WTC11 (cell line): ENCODE data around the gene MARCHF10. TPM values are rescaled to one million over a fixed set of nuclear protein-coding genes. Genes with fewer than 3 reads are reported as not detected.

Experiments
- ATAC-seq: fragments of 200-7000 bp; cut with Tn5 transposase; 2 replicates; pipeline ENCODE4 v1.10.0; 2021; ENCODE audit warnings: mild to moderate bottlenecking, moderate library complexity
- CTCF ChIA-PET: fragments of 300-600 bp; sonication (Branson Sonifier 250); formaldehyde crosslinking; loops from one replicate; lab custom pipeline; 2021; ENCODE audit warnings: antibody characterized with exemption; lab: Charles Lee
- POLR2A ChIA-PET: fragments of 350-600 bp; sonication (Branson Sonifier 250); formaldehyde crosslinking; loops from one replicate; lab custom pipeline; 2021; ENCODE audit warnings: antibody characterized with exemption; lab: Charles Lee
- DNase-seq: peaks from one replicate; pipeline ENCODE4 v3.0.0; 2021; ENCODE audit warnings: low spot score
- H3K27ac Mint-ChIP-seq: 2 replicates; pipeline ENCODE4 v1.8.0; 2021; ENCODE audit warnings: mixed read lengths
- H3K27me3 Mint-ChIP-seq: 2 replicates; pipeline ENCODE4 v1.8.0; 2021; ENCODE audit warnings: low read depth, mild to moderate bottlenecking, moderate library complexity, mixed read lengths
- H3K36me3 Mint-ChIP-seq: 2 replicates; pipeline ENCODE4 v1.8.0; 2021; ENCODE audit warnings: mixed read lengths
- H3K4me1 Mint-ChIP-seq: 2 replicates; pipeline ENCODE4 v1.8.0; 2022; ENCODE audit warnings: mixed read lengths
- H3K4me3 Mint-ChIP-seq: 2 replicates; pipeline ENCODE4 v1.8.0; 2021; ENCODE audit warnings: mild to moderate bottlenecking, moderate library complexity, mixed read lengths
- H3K9me3 Mint-ChIP-seq: 2 replicates; pipeline ENCODE4 v1.8.0; 2021; ENCODE audit warnings: mixed read lengths
- ATF1 ChIP-seq: sonication (generic); formaldehyde crosslinking; IDR thresholded peaks from 2 replicates; pipeline ENCODE4 v1.8.1; 2023; ENCODE audit warnings: mild to moderate bottlenecking, moderate library complexity, missing genetic modification reagents
- CBFB ChIP-seq: sonication (generic); formaldehyde crosslinking; IDR thresholded peaks from 2 replicates; pipeline ENCODE4 v1.8.1; 2022; ENCODE audit warnings: mild to moderate bottlenecking, low read depth, missing genetic modification reagents
- CREM ChIP-seq: sonication (generic); formaldehyde crosslinking; IDR thresholded peaks from 2 replicates; pipeline ENCODE4 v1.8.1; 2022; ENCODE audit warnings: mild to moderate bottlenecking, missing genetic modification reagents, moderate library complexity
- ELF4 ChIP-seq: sonication (generic); formaldehyde crosslinking; IDR thresholded peaks from 2 replicates; pipeline ENCODE4 v1.8.1; 2022; ENCODE audit warnings: low read depth, mild to moderate bottlenecking, moderate library complexity, missing genetic modification reagents
- FOXJ3 ChIP-seq: sonication (generic); formaldehyde crosslinking; IDR thresholded peaks from 2 replicates; pipeline ENCODE4 v1.9.0; 2021; ENCODE audit warnings: missing genetic modification reagents, mild to moderate bottlenecking, borderline replicate concordance
- GTF2I ChIP-seq: fragments of 250-450 bp; sonication (Bioruptor Pico); conservative IDR thresholded peaks from 2 replicates; pipeline ENCODE4 v1.4.0; 2021; ENCODE audit warnings: mild to moderate bottlenecking
- KAT7 ChIP-seq: sonication (generic); formaldehyde crosslinking; IDR thresholded peaks from 2 replicates; pipeline ENCODE4 v1.8.1; 2023; ENCODE audit warnings: missing genetic modification reagents, mild to moderate bottlenecking, borderline replicate concordance
- MYBL2 ChIP-seq: sonication (generic); formaldehyde crosslinking; IDR thresholded peaks from 2 replicates; pipeline ENCODE4 v1.8.1; 2023; ENCODE audit warnings: mild to moderate bottlenecking, moderate library complexity, missing genetic modification reagents
- NFYB ChIP-seq: sonication (generic); formaldehyde crosslinking; conservative IDR thresholded peaks from 2 replicates; pipeline ENCODE4 v1.8.0; 2022; ENCODE audit warnings: low read depth, missing genetic modification reagents
- PREB ChIP-seq: sonication (generic); formaldehyde crosslinking; IDR thresholded peaks from 2 replicates; pipeline ENCODE4 v1.8.1; 2022; ENCODE audit warnings: mild to moderate bottlenecking, missing genetic modification reagents, moderate library complexity, borderline replicate concordance
- PRRX2 ChIP-seq: fragments of 250-450 bp; sonication (Bioruptor Pico); IDR thresholded peaks from 2 replicates; pipeline ENCODE4 v1.8.0; 2021; ENCODE audit warnings: mild to moderate bottlenecking
- RELA ChIP-seq: sonication (generic); formaldehyde crosslinking; IDR thresholded peaks from 2 replicates; pipeline ENCODE4 v1.8.1; 2022; ENCODE audit warnings: missing genetic modification reagents, mild to moderate bottlenecking, borderline replicate concordance
- SMAD3 ChIP-seq: sonication (generic); formaldehyde crosslinking; IDR thresholded peaks from 2 replicates; pipeline ENCODE4 v1.8.0; 2022; ENCODE audit warnings: missing genetic modification reagents, mild to moderate bottlenecking, borderline replicate concordance
- TCF7 ChIP-seq: sonication (generic); formaldehyde crosslinking; IDR thresholded peaks from 2 replicates; pipeline ENCODE4 v1.8.0; 2022; ENCODE audit warnings: mild to moderate bottlenecking, low read depth, missing genetic modification reagents, moderate library complexity
- TEAD4 ChIP-seq: sonication (generic); formaldehyde crosslinking; IDR thresholded peaks from 2 replicates; pipeline ENCODE4 v1.8.0; 2022; ENCODE audit warnings: mild to moderate bottlenecking, missing genetic modification reagents
- ZNF121 ChIP-seq: sonication (generic); formaldehyde crosslinking; IDR thresholded peaks from 2 replicates; pipeline ENCODE4 v1.8.0; 2023; ENCODE audit warnings: missing genetic modification reagents
- ZNF138 ChIP-seq: sonication (generic); formaldehyde crosslinking; conservative IDR thresholded peaks from 2 replicates; pipeline ENCODE4 v1.8.1; 2022; ENCODE audit warnings: mild to moderate bottlenecking, moderate library complexity, missing genetic modification reagents
- ZNF423 ChIP-seq: fragments of 250-450 bp; sonication (Bioruptor Pico); IDR thresholded peaks from 2 replicates; pipeline ENCODE4 v2.1.2; 2022; ENCODE audit warnings: mild to moderate bottlenecking, moderate library complexity
- ZSCAN18 ChIP-seq: fragments of 250-450 bp; sonication (Bioruptor Pico); IDR thresholded peaks from 2 replicates; pipeline ENCODE4 v2.1.2; 2022; ENCODE audit warnings: mild to moderate bottlenecking, moderate library complexity
- total RNA-seq: library from RNA; stranded (reverse); gene quantifications from 3 replicates; pipeline ENCODE4 v1.2.3, GENCODE V29; 2021
- TF ChIP-seq, protein P1 (sequence below): sonication (generic); formaldehyde crosslinking; IDR thresholded peaks from 2 replicates; pipeline ENCODE4 v1.8.1; 2022; ENCODE audit warnings: mild to moderate bottlenecking, moderate library complexity, missing genetic modification reagents
- TF ChIP-seq, protein P2 (sequence below): sonication (generic); formaldehyde crosslinking; IDR thresholded peaks from 2 replicates; pipeline ENCODE4 v1.8.1; 2022; ENCODE audit warnings: low read depth, missing genetic modification reagents, borderline replicate concordance
- TF ChIP-seq, protein P3 (sequence below): sonication (generic); formaldehyde crosslinking; IDR thresholded peaks from 2 replicates; pipeline ENCODE4 v1.8.1; 2023; ENCODE audit warnings: mild to moderate bottlenecking, moderate library complexity, missing genetic modification reagents
- TF ChIP-seq, protein P4 (sequence below): sonication (generic); formaldehyde crosslinking; IDR thresholded peaks from 2 replicates; pipeline ENCODE4 v1.8.1; 2022; ENCODE audit warnings: missing genetic modification reagents, borderline replicate concordance
- TF ChIP-seq, protein P5 (sequence below): sonication (generic); formaldehyde crosslinking; IDR thresholded peaks from 2 replicates; pipeline ENCODE4 v1.8.1; 2023; ENCODE audit warnings: mild to moderate bottlenecking, missing genetic modification reagents, borderline replicate concordance
- TF ChIP-seq, protein P6 (sequence below): sonication (generic); formaldehyde crosslinking; IDR thresholded peaks from 2 replicates; pipeline ENCODE4 v1.8.1; 2023; ENCODE audit warnings: mild to moderate bottlenecking, missing genetic modification reagents, moderate library complexity

Gene MARCHF10
- total RNA-seq, 1 experiment from 2014 or later = 1.0 TPM

GRCh38 chr17:62718429-62718828 lies 89.7 kb downstream of the MARCHF10 start:
- ChIA-PET CTCF (no interaction called here), POLR2A (no interaction called here)
- no peaks in the 10 kb centered on the region for H3K27me3 Mint-ChIP-seq
- H3K27ac Mint-ChIP-seq = no peak overlapping the region
- no peak for TF ChIP-seq ELF4 (CRISPR knock-in tag)
- TF ChIP-seq ZNF138 = no peak
- TF ChIP-seq, protein P1, sequence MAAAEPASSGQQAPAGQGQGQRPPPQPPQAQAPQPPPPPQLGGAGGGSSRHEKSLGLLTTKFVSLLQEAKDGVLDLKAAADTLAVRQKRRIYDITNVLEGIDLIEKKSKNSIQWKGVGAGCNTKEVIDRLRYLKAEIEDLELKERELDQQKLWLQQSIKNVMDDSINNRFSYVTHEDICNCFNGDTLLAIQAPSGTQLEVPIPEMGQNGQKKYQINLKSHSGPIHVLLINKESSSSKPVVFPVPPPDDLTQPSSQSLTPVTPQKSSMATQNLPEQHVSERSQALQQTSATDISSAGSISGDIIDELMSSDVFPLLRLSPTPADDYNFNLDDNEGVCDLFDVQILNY (CRISPR knock-in tag) = no peak
- no peak for TF ChIP-seq SMAD3
- no peak for TF ChIP-seq CREM (CRISPR knock-in tag)
- no peak for TF ChIP-seq FOXJ3
- TF ChIP-seq, protein P2, sequence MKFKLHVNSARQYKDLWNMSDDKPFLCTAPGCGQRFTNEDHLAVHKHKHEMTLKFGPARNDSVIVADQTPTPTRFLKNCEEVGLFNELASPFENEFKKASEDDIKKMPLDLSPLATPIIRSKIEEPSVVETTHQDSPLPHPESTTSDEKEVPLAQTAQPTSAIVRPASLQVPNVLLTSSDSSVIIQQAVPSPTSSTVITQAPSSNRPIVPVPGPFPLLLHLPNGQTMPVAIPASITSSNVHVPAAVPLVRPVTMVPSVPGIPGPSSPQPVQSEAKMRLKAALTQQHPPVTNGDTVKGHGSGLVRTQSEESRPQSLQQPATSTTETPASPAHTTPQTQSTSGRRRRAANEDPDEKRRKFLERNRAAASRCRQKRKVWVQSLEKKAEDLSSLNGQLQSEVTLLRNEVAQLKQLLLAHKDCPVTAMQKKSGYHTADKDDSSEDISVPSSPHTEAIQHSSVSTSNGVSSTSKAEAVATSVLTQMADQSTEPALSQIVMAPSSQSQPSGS (CRISPR knock-in tag) = no peak
- TF ChIP-seq GTF2I = no peak
- no peak for TF ChIP-seq ATF1
- no peak for TF ChIP-seq ZNF423 (CRISPR knock-in tag)
- no peak for TF ChIP-seq ZSCAN18 (CRISPR knock-in tag)
- TF ChIP-seq TCF7 (CRISPR knock-in tag) = no peak
- TF ChIP-seq PREB (CRISPR knock-in tag) = no peak
- TF ChIP-seq MYBL2 (CRISPR knock-in tag) = no peak
- no peak for TF ChIP-seq PRRX2 (CRISPR knock-in tag)
- no peak for TF ChIP-seq NFYB
- no peak for TF ChIP-seq ZNF121
- DNase-seq (no peak), ATAC-seq (no peak)
- peaks cover 21% of the 10 kb centered on the region for H3K4me1 Mint-ChIP-seq
- H3K4me3 Mint-ChIP-seq = no peak overlapping the region
- no peaks in the 10 kb centered on the region for H3K36me3 Mint-ChIP-seq
- H3K9me3 Mint-ChIP-seq = no peaks in the 10 kb centered on the region

DNA sequence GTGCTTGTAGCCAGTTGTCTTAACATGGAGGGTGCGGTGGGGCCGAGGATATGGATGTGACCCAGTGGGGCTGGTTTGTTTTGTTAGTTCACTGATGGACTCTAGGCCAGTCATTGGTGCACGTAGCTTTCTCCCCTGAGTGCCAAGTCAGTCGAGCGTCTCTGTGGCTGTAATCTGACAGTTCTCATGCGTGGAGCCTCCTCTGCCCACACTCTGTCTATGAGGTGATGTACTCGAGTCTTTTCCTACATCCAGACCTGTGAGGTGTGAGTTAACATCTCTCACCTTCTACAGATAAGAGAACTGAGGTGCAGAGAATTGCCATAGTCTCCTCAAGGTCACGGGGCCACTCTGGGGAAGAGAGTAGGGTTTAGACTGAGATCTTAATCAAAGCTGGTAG lies 90.2 kb downstream of the MARCHF10 start:
- CTCF ChIA-PET = no interaction called here
- ATAC-seq = no peak
- POLR2A ChIA-PET = no interaction called here
- Mint-ChIP-seq H3K4me3 (no peak overlapping the region), H3K4me1 (peaks cover 20% of the 10 kb centered on the region), H3K36me3 (no peaks in the 10 kb centered on the region), H3K27me3 (no peaks in the 10 kb centered on the region), H3K27ac (no peak overlapping the region), H3K9me3 (no peaks in the 10 kb centered on the region)
- no peak for DNase-seq
- TF ChIP-seq TEAD4 (no peak), TCF7 (CRISPR knock-in tag) (no peak), CBFB (CRISPR knock-in tag) (no peak), KAT7 (no peak), RELA (CRISPR knock-in tag) (no peak), ZNF423 (CRISPR knock-in tag) (no peak)
- TF ChIP-seq, protein P3, sequence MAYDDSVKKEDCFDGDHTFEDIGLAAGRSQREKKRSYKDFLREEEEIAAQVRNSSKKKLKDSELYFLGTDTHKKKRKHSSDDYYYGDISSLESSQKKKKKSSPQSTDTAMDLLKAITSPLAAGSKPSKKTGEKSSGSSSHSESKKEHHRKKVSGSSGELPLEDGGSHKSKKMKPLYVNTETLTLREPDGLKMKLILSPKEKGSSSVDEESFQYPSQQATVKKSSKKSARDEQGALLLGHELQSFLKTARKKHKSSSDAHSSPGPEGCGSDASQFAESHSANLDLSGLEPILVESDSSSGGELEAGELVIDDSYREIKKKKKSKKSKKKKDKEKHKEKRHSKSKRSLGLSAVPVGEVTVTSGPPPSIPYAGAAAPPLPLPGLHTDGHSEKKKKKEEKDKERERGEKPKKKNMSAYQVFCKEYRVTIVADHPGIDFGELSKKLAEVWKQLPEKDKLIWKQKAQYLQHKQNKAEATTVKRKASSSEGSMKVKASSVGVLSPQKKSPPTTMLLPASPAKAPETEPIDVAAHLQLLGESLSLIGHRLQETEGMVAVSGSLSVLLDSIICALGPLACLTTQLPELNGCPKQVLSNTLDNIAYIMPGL = no peak
- TF ChIP-seq, protein P4, sequence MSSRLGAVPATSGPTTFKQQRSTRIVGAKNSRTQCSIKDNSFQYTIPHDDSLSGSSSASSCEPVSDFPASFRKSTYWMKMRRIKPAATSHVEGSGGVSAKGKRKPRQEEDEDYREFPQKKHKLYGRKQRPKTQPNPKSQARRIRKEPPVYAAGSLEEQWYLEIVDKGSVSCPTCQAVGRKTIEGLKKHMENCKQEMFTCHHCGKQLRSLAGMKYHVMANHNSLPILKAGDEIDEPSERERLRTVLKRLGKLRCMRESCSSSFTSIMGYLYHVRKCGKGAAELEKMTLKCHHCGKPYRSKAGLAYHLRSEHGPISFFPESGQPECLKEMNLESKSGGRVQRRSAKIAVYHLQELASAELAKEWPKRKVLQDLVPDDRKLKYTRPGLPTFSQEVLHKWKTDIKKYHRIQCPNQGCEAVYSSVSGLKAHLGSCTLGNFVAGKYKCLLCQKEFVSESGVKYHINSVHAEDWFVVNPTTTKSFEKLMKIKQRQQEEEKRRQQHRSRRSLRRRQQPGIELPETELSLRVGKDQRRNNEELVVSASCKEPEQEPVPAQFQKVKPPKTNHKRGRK (CRISPR knock-in tag) = no peak
- TF ChIP-seq, protein P5, sequence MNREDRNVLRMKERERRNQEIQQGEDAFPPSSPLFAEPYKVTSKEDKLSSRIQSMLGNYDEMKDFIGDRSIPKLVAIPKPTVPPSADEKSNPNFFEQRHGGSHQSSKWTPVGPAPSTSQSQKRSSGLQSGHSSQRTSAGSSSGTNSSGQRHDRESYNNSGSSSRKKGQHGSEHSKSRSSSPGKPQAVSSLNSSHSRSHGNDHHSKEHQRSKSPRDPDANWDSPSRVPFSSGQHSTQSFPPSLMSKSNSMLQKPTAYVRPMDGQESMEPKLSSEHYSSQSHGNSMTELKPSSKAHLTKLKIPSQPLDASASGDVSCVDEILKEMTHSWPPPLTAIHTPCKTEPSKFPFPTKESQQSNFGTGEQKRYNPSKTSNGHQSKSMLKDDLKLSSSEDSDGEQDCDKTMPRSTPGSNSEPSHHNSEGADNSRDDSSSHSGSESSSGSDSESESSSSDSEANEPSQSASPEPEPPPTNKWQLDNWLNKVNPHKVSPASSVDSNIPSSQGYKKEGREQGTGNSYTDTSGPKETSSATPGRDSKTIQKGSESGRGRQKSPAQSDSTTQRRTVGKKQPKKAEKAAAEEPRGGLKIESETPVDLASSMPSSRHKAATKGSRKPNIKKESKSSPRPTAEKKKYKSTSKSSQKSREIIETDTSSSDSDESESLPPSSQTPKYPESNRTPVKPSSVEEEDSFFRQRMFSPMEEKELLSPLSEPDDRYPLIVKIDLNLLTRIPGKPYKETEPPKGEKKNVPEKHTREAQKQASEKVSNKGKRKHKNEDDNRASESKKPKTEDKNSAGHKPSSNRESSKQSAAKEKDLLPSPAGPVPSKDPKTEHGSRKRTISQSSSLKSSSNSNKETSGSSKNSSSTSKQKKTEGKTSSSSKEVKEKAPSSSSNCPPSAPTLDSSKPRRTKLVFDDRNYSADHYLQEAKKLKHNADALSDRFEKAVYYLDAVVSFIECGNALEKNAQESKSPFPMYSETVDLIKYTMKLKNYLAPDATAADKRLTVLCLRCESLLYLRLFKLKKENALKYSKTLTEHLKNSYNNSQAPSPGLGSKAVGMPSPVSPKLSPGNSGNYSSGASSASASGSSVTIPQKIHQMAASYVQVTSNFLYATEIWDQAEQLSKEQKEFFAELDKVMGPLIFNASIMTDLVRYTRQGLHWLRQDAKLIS = no peak
- TF ChIP-seq, protein P6, sequence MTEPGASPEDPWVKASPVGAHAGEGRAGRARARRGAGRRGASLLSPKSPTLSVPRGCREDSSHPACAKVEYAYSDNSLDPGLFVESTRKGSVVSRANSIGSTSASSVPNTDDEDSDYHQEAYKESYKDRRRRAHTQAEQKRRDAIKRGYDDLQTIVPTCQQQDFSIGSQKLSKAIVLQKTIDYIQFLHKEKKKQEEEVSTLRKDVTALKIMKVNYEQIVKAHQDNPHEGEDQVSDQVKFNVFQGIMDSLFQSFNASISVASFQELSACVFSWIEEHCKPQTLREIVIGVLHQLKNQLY = no peak
